SK-N-MC (cell line): ENCODE data around the gene PPP1CC.

Experiments
- EZH2 ChIP-seq: fragments of 200-600 bp; sonication (generic); IDR thresholded peaks from one replicate; pipeline ENCODE4 v1.6.1; 2017; ENCODE audit warnings: antibody characterized with exemption
- POLR2AphosphoS5 ChIP-seq: IDR thresholded peaks from 2 replicates; pipeline ENCODE4 v1.6.1; 2012; ENCODE audit warnings: mild to moderate bottlenecking, low read depth, low read length, borderline replicate concordance

GRCh38 chr12:110677982-110678381 is 64.7 kb downstream of the PPP1CC start:
- TF ChIP-seq POLR2AphosphoS5, result no peak
- TF ChIP-seq EZH2, result no peak
